SK-N-MC (cell line): ENCODE measurements around the gene ERICH6.

Experiments used
- DNase-seq: peaks from one replicate; pipeline ENCODE4 v3.0.0-alpha.2; 2011; ENCODE audit warnings: low read depth, low spot score
- H3K27ac ChIP-seq: fragments of 200-600 bp; sonication (generic); 2 replicates; pipeline ENCODE4 v1.5.1; 2016; ENCODE audit warnings: mixed run types
- H3K36me3 ChIP-seq: fragments of 200-600 bp; sonication (generic); 2 replicates; pipeline ENCODE4 v1.6.1; 2017; ENCODE audit warnings: antibody characterized with exemption, low read length, mixed read lengths; ENCODE audit not compliant: insufficient read depth
- H3K4me3 ChIP-seq: fragments of 200-600 bp; sonication (generic); 2 replicates; pipeline ENCODE4 v1.5.1; 2016
- H3K9ac ChIP-seq: fragments of 200-600 bp; sonication (generic); 2 replicates; pipeline ENCODE4 v1.8.0; 2017; ENCODE audit warnings: mixed run types, mixed read lengths; ENCODE audit not compliant: insufficient read length
- H3K9me3 ChIP-seq: fragments of 200-600 bp; sonication (generic); 2 replicates; pipeline ENCODE4 v1.6.1; 2017; ENCODE audit warnings: low read depth, mild to moderate bottlenecking, antibody characterized with exemption, low read length, moderate library complexity, mixed read lengths
- EZH2 ChIP-seq: fragments of 200-600 bp; sonication (generic); IDR thresholded peaks from one replicate; pipeline ENCODE4 v1.6.1; 2017; ENCODE audit warnings: antibody characterized with exemption
- FOXP2 ChIP-seq: optimal IDR thresholded peaks from 2 replicates; pipeline ENCODE3; 2011; ENCODE audit warnings: mild to moderate bottlenecking, moderate library complexity; ENCODE audit not compliant: insufficient read depth; ENCODE audit errors: extremely low read length, control extremely low read depth
- POLR2AphosphoS5 ChIP-seq: IDR thresholded peaks from 2 replicates; pipeline ENCODE4 v1.6.1; 2012; ENCODE audit warnings: mild to moderate bottlenecking, low read depth, low read length, borderline replicate concordance

ERICH6 gene

GRCh38 chr3:150733373-150733935, 29.7 kb upstream of the ERICH6 start:
- H3K27ac ChIP-seq, result peak overlapping the region; percentile 50
- no peaks in the 10 kb centered on the region for H3K9me3 ChIP-seq
- peak; percentile 92 for DNase-seq

GRCh38 chr3:150729682-150730360, 26.1 kb upstream of the ERICH6 start:
- no peak for TF ChIP-seq POLR2AphosphoS5
- no peak for TF ChIP-seq FOXP2
- no peak for TF ChIP-seq EZH2
- Histone ChIP-seq H3K4me3 (no peak overlapping the region), H3K9me3 (no peaks in the 10 kb centered on the region), H3K36me3 (no peaks in the 10 kb centered on the region), H3K9ac (no peak overlapping the region), H3K27ac (no peak overlapping the region)
- no peak for DNase-seq

More at GRCh38 chr3:150733373-150733935, 29.7 kb upstream of the ERICH6 start:
- Histone ChIP-seq H3K9ac (no peak overlapping the region), H3K4me3 (peak overlapping the region; percentile 55), H3K36me3 (no peaks in the 10 kb centered on the region)
- TF ChIP-seq POLR2AphosphoS5 (peak; percentile 64), FOXP2 (peak; percentile 54), EZH2 (no peak)

- H3K27ac ChIP-seq, result no peak overlapping the region
- no peak for DNase-seq
These were observed 24.2 kb upstream of the ERICH6 start for GRCh38 chr3:150727653-150728502.

GRCh38 chr3:150725548-150725947, 21.8 kb upstream of the ERICH6 start:
- Histone ChIP-seq H3K27ac (no peak overlapping the region), H3K36me3 (no peaks in the 10 kb centered on the region), H3K9me3 (no peaks in the 10 kb centered on the region), H3K9ac (no peak overlapping the region), H3K4me3 (no peak overlapping the region)
- DNase-seq, result no peak
- TF ChIP-seq POLR2AphosphoS5 (no peak), FOXP2 (no peak), EZH2 (no peak)

More at GRCh38 chr3:150727653-150728502, 24.2 kb upstream of the ERICH6 start:
- H3K9me3 ChIP-seq, result no peaks in the 10 kb centered on the region
- H3K36me3 ChIP-seq, result no peaks in the 10 kb centered on the region
- peak overlapping the region; percentile 0 for H3K9ac ChIP-seq
- TF ChIP-seq POLR2AphosphoS5, result no peak
- no peak for TF ChIP-seq EZH2
- TF ChIP-seq FOXP2, result no peak
- H3K4me3 ChIP-seq, result no peak overlapping the region

- no peak for DNase-seq
- no peak overlapping the region for H3K4me3 ChIP-seq
- H3K9me3 ChIP-seq, result no peaks in the 10 kb centered on the region
- H3K27ac ChIP-seq, result no peak overlapping the region
- no peak for TF ChIP-seq FOXP2
- H3K36me3 ChIP-seq, result no peaks in the 10 kb centered on the region
- H3K9ac ChIP-seq, result no peak overlapping the region
These were observed 20.2 kb upstream of the ERICH6 start for GRCh38 chr3:150723946-150724345.

- no peak overlapping the region for H3K4me3 ChIP-seq
- no peak for TF ChIP-seq EZH2
- no peak for TF ChIP-seq POLR2AphosphoS5
- no peak for TF ChIP-seq FOXP2
- DNase-seq, result no peak
- no peak overlapping the region for H3K9ac ChIP-seq
- no peaks in the 10 kb centered on the region for H3K36me3 ChIP-seq
- no peak overlapping the region for H3K27ac ChIP-seq
- no peaks in the 10 kb centered on the region for H3K9me3 ChIP-seq
These were observed 18.5 kb upstream of the ERICH6 start for GRCh38 chr3:150722267-150722666.

GRCh38 chr3:150721285-150722130, 17.8 kb upstream of the ERICH6 start:
- no peak for TF ChIP-seq FOXP2
- no peak for TF ChIP-seq EZH2
- no peak for TF ChIP-seq POLR2AphosphoS5
- no peak for DNase-seq
- H3K36me3 ChIP-seq, result no peaks in the 10 kb centered on the region
- no peak overlapping the region for H3K9ac ChIP-seq
- no peak overlapping the region for H3K27ac ChIP-seq
- 0 out of 2 replicates have a peak overlapping the region, but pooled peaks have one; percentile 24 for H3K4me3 ChIP-seq
- H3K9me3 ChIP-seq, result no peaks in the 10 kb centered on the region
